K562 (cell line): ENCODE measurements around the gene PDE4D. TPM values are rescaled to one million over a fixed set of nuclear protein-coding genes. Genes with fewer than 3 reads are reported as not detected.

Experiments
- ATAC-seq: fragments of 200-7000 bp; cut with Tn5 transposase; 3 replicates; pipeline ENCODE4 v1.9.1; 2020; ENCODE audit warnings: moderate library complexity
- BruUV-seq: library from RNA; stranded (reverse); fragments of 400-500 nt; replicated peaks from 2 replicates; lab custom pipeline; 2021; lab: Mats Ljungman, UMichigan
- CTCF ChIA-PET: fragments of 300-600 bp; formaldehyde crosslinking; extraction: SDS; loops from one replicate; lab custom pipeline; 2021; ENCODE audit warnings: low intra/inter-chr PET ratio; lab: Yijun Ruan, JAX
- POLR2A ChIA-PET: fragments of 300-600, 350-650 bp; sonication (Branson Sonifier 250); formaldehyde crosslinking; extraction: SDS; loops from one replicate; lab custom pipeline; 2021; ENCODE audit warnings: antibody characterized with exemption, inconsistent platforms; lab: Yijun Ruan, JAX
- DNase-seq, 4 experiments: peaks; one replicate each; pipeline versions ENCODE4 v3.0.0 to v3.0.0-alpha.2; 2011 to 2018; ENCODE audit warnings: low spot score in 3 of 4, mixed read lengths in 3 of 4; ENCODE audit errors: extremely low read depth in 1 of 4
- FAIRE-seq: peaks from 2 replicates; lab custom pipeline; 2011; peaks lifted over from hg19 to GRCh38; lab: Jason Lieb, UNC
- H2AFZ ChIP-seq: 2 replicates; pipeline ENCODE4 v1.6.0; 2011; ENCODE audit warnings: low read depth, low read length, control low read depth, inconsistent platforms
- H3K27ac ChIP-seq: fragments of 200-600 bp; 3 replicates; pipeline ENCODE4 v1.8.0; 2011; ENCODE audit warnings: low read depth, mild to moderate bottlenecking, control low read depth, inconsistent platforms, low read length, moderate library complexity, mixed read lengths; ENCODE audit errors: extremely low read depth
- H3K27me3 ChIP-seq, 2 experiments: fragments of 300-600 bp in 1 of 2; 2 replicates in 1 of 2; 3 replicates in 1 of 2; pipeline versions ENCODE4 v1.6.0 to v1.8.0; 2011; ENCODE audit warnings: inconsistent platforms in 2 of 2, low read length in 2 of 2, mild to moderate bottlenecking in 1 of 2, mixed read lengths in 1 of 2, moderate library complexity in 1 of 2; ENCODE audit not compliant: control insufficient read depth in 2 of 2, insufficient read depth in 2 of 2
- H3K36me3 ChIP-seq: fragments of 300-600 bp; 3 replicates; pipeline ENCODE4 v1.8.0; 2011; ENCODE audit warnings: mild to moderate bottlenecking, low read length, inconsistent platforms; ENCODE audit not compliant: control insufficient read depth, insufficient read depth
- H3K4me1 ChIP-seq, 2 experiments: fragments of 200-600 bp in 1 of 2; replicated peaks in 1 of 2; 2 replicates in 1 of 2; 3 replicates in 1 of 2; pipeline versions ENCODE4 v1.5.1 to v1.8.0; 2011; ENCODE audit warnings: inconsistent platforms in 2 of 2, low read length in 2 of 2, mild to moderate bottlenecking in 1 of 2, mixed read lengths in 1 of 2, moderate library complexity in 1 of 2; ENCODE audit not compliant: control insufficient read depth in 2 of 2, insufficient read depth in 2 of 2
- H3K4me2 ChIP-seq: 2 replicates; pipeline ENCODE4 v1.6.1; 2011; ENCODE audit warnings: low read length, control low read depth, inconsistent platforms, mixed read lengths; ENCODE audit not compliant: insufficient read depth
- H3K4me3 ChIP-seq: fragments of 200-600 bp; sonication (generic), shearing (Covaris generic); 2 replicates; pipeline ENCODE4 v1.5.1; 2016; ENCODE audit warnings: control low read depth, inconsistent platforms
- H3K79me2 ChIP-seq: fragments of 200-600 bp; 3 replicates; pipeline ENCODE4 v1.8.0; 2011; ENCODE audit warnings: low read length, inconsistent platforms; ENCODE audit not compliant: control insufficient read depth, insufficient read depth
- H3K9ac ChIP-seq, 2 experiments: 2 replicates each; pipeline versions ENCODE4 v1.6.0 to v1.6.1; 2011; ENCODE audit warnings: low read depth in 2 of 2, low read length in 2 of 2, control low read depth in 1 of 2, inconsistent platforms in 1 of 2, mild to moderate bottlenecking in 1 of 2, mixed read lengths in 1 of 2; ENCODE audit not compliant: insufficient read depth in 1 of 2
- H3K9me1 ChIP-seq: one replicate; pipeline ENCODE4 v1.6.0; 2011; ENCODE audit warnings: inconsistent platforms, mild to moderate bottlenecking, low read length, moderate library complexity; ENCODE audit not compliant: control insufficient read depth, insufficient read depth
- H3K9me3 ChIP-seq: replicated peaks from 2 replicates; pipeline ENCODE4 v1.5.1; 2011; ENCODE audit warnings: low read depth, low read length, inconsistent platforms; ENCODE audit not compliant: control insufficient read depth, insufficient read depth
- H4K20me1 ChIP-seq: replicated peaks from 2 replicates; pipeline ENCODE4 v1.6.1; 2011; ENCODE audit warnings: low read length, inconsistent platforms, mixed read lengths; ENCODE audit not compliant: control insufficient read depth, insufficient read depth
- CAMTA2 ChIP-seq: fragments of 250-450 bp; sonication (Bioruptor Pico); conservative IDR thresholded peaks from 2 replicates; pipeline ENCODE4 v1.5.1; 2022
- CEBPG ChIP-seq, 3 experiments: fragments of 200-800 bp in 1 of 3; sonication (Bioruptor generic) in 1 of 3; sonication (generic) in 1 of 3; formaldehyde crosslinking in 1 of 3; IDR thresholded peaks in 2 of 3; conservative IDR thresholded peaks in 1 of 3; 2 replicates each; pipeline versions ENCODE4 v1.6.1 to v1.8.0; 2016 to 2022; ENCODE audit warnings: missing compliant biosample characterization in 2 of 3, missing genetic modification characterization in 2 of 3, mild to moderate bottlenecking in 1 of 3, missing genetic modification reagents in 1 of 3
- ETV1 ChIP-seq: fragments of 450-650 bp; conservative IDR thresholded peaks from 2 replicates; pipeline ENCODE4 v1.6.1; 2016; ENCODE audit warnings: missing genetic modification characterization, control low read depth, low read depth, missing compliant biosample characterization
- FOXO4 ChIP-seq: fragments of 450-650 bp; formaldehyde crosslinking; IDR thresholded peaks from 2 replicates; pipeline ENCODE4 v1.4.0; 2020; ENCODE audit warnings: mild to moderate bottlenecking, moderate library complexity
- FUS ChIP-seq: fragments of 200-400 bp; formaldehyde crosslinking; optimal IDR thresholded peaks from 2 replicates; pipeline ENCODE3; 2017; ENCODE audit warnings: low read depth, low read length
- GABPA ChIP-seq: fragments of 200-800 bp; sonication (Bioruptor generic); conservative IDR thresholded peaks from 2 replicates; pipeline ENCODE4 v1.6.1; 2016; ENCODE audit warnings: low read depth, missing genetic modification characterization, missing compliant biosample characterization
- GATAD2B ChIP-seq: fragments of 450-650 bp; IDR thresholded peaks from 2 replicates; pipeline ENCODE4 v1.6.1; 2017; ENCODE audit warnings: mild to moderate bottlenecking, borderline replicate concordance
- LEF1 ChIP-seq: fragments of 450-650 bp; IDR thresholded peaks from 2 replicates; pipeline ENCODE4 v1.6.1; 2016; ENCODE audit warnings: mild to moderate bottlenecking
- PHB2 ChIP-seq: fragments of 450-650 bp; IDR thresholded peaks from 2 replicates; pipeline ENCODE4 v1.6.1; 2017; ENCODE audit warnings: low read depth
- PTRF ChIP-seq: fragments of 450-650 bp; IDR thresholded peaks from 2 replicates; pipeline ENCODE4 v1.6.1; 2016; ENCODE audit warnings: mild to moderate bottlenecking, missing genetic modification characterization, missing compliant biosample characterization
- SMARCE1 ChIP-seq: fragments of 450-650 bp; IDR thresholded peaks from 2 replicates; pipeline ENCODE4 v1.7.1; 2016; ENCODE audit warnings: mild to moderate bottlenecking
- TBL1XR1 ChIP-seq, 2 experiments: IDR thresholded peaks; 2 replicates each; pipeline ENCODE4 v1.6.1; 2012; ENCODE audit warnings: improper control_type of control experiment in 2 of 2, low read length in 2 of 2, mild to moderate bottlenecking in 1 of 2
- TRIM24 ChIP-seq, 2 experiments: fragments of 450-650 bp; IDR thresholded peaks; 2 replicates each; pipeline ENCODE4 v1.6.1; 2016
- ZNF431 ChIP-seq: sonication (generic); formaldehyde crosslinking; IDR thresholded peaks from 2 replicates; pipeline ENCODE4 v1.8.0; 2022; ENCODE audit warnings: mild to moderate bottlenecking, missing genetic modification reagents
- WGBS: fragments of 100-300 bp; shearing (Covaris generic); methylation state at CpG from one replicate; pipeline ENCODE4 v1.1.6; 2016; ENCODE audit warnings: low coverage, mixed read lengths; ENCODE audit not compliant: insufficient coverage; ENCODE audit errors: missing lambda C conversion rate; 5-methylcytosine and 5-hydroxymethylcytosine counted together
- in situ Hi-C: fragments of 300-500 bp; cut with MboI; formaldehyde crosslinking; loops from 4 replicates; pipeline ENCODE4 v1.15.0; 2018; ENCODE audit warnings: inconsistent platforms, mixed read lengths
- intact Hi-C: fragments of 100-400 bp; cut with micrococcal nuclease; formaldehyde crosslinking; loops from 2 replicates; pipeline ENCODE4 v1.14.2; 2022
- polyA plus RNA-seq, 8 experiments: library from polyadenylated mRNA; depleted of rRNA in 4 of 8; stranded (reverse) in 5 of 8; unstranded in 3 of 8; fragments of >200 nt; fragmentation: Nextera tagmentation in 2 of 8; fragmentation: Illumina TruSeq in 1 of 8; extraction: Ambion mirVana in 2 of 8; extraction: Trizol in 1 of 8; gene quantifications; 2 replicates each; pipeline versions ENCODE4 v1.2.1 to v1.2.3, GENCODE V29; 2011 to 2014; ENCODE audit warnings: inconsistent platforms in 1 of 8, missing spikeins in 1 of 8
- total RNA-seq, 7 experiments: library from RNA; depleted of rRNA in 6 of 7; stranded (reverse); fragments of >200 nt in 6 of 7; fragmentation: Illumina TruSeq in 2 of 7; extraction: Trizol in 2 of 7; gene quantifications; 2 replicates each; pipeline versions ENCODE4 v1.2.1 to v1.2.3, GENCODE V29; 2011 to 2021; ENCODE audit warnings: low replicate concordance in 1 of 7
- TF ChIP-seq, protein P1 (sequence below): sonication (generic); formaldehyde crosslinking; IDR thresholded peaks from 2 replicates; pipeline ENCODE4 v1.9.0; 2022; ENCODE audit warnings: mild to moderate bottlenecking, missing genetic modification reagents

The PDE4D gene
- total and polyA plus RNA-seq, 9 of the 15 experiments (the other 6 are each of a cell fraction or from before 2014, with no cell fraction given): 0.04 to 0.46 (median 0.13) TPM

DNA sequence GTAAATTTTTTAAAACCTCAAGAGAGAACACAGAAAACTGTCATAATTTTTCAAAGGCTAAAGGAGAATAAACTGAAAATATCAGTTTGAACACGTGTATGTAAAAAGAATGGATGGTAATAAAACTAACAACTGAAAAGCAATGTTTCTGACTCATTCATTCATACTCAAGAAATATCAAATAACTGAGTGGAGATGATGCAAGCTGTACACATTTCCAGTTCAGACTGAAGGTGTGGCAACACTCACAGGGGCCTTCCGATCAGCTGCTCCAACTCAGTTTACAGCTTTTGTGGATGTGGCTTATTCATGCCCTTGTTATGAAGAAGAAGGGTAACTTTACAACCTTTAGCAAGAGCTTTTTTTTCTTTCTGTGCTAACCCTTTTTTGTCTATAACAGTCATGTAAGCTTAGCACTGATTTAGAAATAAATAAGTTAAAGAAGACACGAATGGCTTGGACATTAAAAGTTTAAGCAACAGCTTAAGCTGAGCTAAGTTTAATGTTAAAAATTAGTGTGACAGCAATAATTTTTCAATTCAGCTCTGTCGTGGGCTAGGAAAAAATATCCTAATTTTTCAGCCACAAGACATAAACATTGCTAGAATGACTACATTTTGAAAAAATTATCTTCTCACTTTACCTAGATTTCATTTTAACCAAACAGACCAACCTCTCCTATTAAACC lies 857.1 kb downstream of the PDE4D start:
- POLR2A ChIA-PET: no interaction called here
- Histone ChIP-seq H3K36me3 (no peaks in the 10 kb centered on the region), H3K9me1 (no peaks in the 10 kb centered on the region), H2AFZ (no peak overlapping the region), H3K79me2 (no peaks in the 10 kb centered on the region), H3K4me1 (peaks cover 0 to 11% of the 10 kb centered on the region in 2 experiments; a peak in 2 of 5 replicates), H3K27ac (no peak overlapping the region), H3K4me2 (no peak overlapping the region), H3K27me3 (peaks cover 11 to 16% of the 10 kb centered on the region in 2 experiments; a peak in 4 of 5 replicates), H3K9me3 (no peaks in the 10 kb centered on the region), H3K4me3 (no peak overlapping the region), H3K9ac (no peak overlapping the region), H4K20me1 (no peaks in the 10 kb centered on the region)
- no peak for TF ChIP-seq CEBPG (CRISPR knock-in tag; IDR thresholded peaks at IDR 0.05)
- peak in 1 of 2 experiments; percentile 10; a peak in 1 of 4 replicates for TF ChIP-seq CEBPG (tag; conservative IDR thresholded peaks at IDR 0.05 in 1 of 2, IDR thresholded peaks at IDR 0.05 in 1 of 2)
- no peak for TF ChIP-seq PHB2
- FAIRE-seq (no peak), DNase-seq (no peak), ATAC-seq (no peak)
- BruUV-seq: no TSS peak
- 2% methylated on average over 4 of the region's 4 CpGs for WGBS
- CTCF ChIA-PET: no interaction called here
- in situ Hi-C loops (no loop called here), intact Hi-C loops (loop anchor here (10.0 kb wide), 1 partner anchor 138 kb away; no protein-coding TSS in a partner anchor)

DNA sequence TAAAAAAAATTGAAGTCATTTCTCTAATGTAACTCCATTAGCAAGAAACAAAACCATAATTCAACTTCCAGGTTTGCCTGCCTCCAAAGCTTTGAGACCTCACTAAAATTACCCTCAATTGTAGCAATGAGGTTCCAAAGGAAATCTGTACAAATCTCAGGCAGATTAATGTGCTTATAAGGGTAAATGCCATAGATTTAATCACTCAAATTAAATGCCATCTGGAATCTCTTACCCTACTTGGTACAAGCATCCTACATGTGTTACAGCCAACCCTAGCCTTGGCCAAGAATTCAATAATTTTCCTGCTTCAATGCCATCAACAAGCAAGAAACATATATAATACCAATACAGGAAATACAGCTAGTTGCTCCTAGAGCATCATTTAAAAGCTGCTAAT lies 857.8 kb downstream of the PDE4D start:
- no peaks in the 10 kb centered on the region for H3K79me2 ChIP-seq
- no peak overlapping the region for H3K9ac ChIP-seq
- no peak for ATAC-seq
- intact Hi-C loops (loop anchor here (10.0 kb wide), 1 partner anchor 139 kb away; no protein-coding TSS in a partner anchor), in situ Hi-C loops (no loop called here)
- no peaks in the 10 kb centered on the region for H3K9me3 ChIP-seq
- peaks cover 0 to 11% of the 10 kb centered on the region in 2 experiments; a peak in 2 of 5 replicates for H3K4me1 ChIP-seq
- no peak for DNase-seq
- POLR2A ChIA-PET: no interaction called here
- H3K4me2 ChIP-seq: no peak overlapping the region
- H3K36me3 ChIP-seq: no peaks in the 10 kb centered on the region
- H4K20me1 ChIP-seq: no peaks in the 10 kb centered on the region
- no peak for FAIRE-seq
- H3K27me3 ChIP-seq: peaks cover 11 to 16% of the 10 kb centered on the region in 2 experiments; a peak in 4 of 5 replicates
- H3K9me1 ChIP-seq: no peaks in the 10 kb centered on the region
- H3K4me3 ChIP-seq: no peak overlapping the region
- CTCF ChIA-PET: no interaction called here
- H2AFZ ChIP-seq: no peak overlapping the region
- BruUV-seq: no TSS peak
- H3K27ac ChIP-seq: no peak overlapping the region
- TF ChIP-seq FUS (no peak), GABPA (tag) (no peak), ZNF431 (CRISPR knock-in tag) (no peak), LEF1 (no peak), TBL1XR1 (IDR thresholded peaks at IDR 0.05; ENCODE audit: low read length in 2 of 2) (no peak), SMARCE1 (no peak), CAMTA2 (CRISPR knock-in tag) (no peak), ETV1 (tag) (no peak), GATAD2B (no peak), PTRF (tag) (no peak), TRIM24 (IDR thresholded peaks at IDR 0.05) (no peak), FOXO4 (no peak)
- TF ChIP-seq, protein P1, sequence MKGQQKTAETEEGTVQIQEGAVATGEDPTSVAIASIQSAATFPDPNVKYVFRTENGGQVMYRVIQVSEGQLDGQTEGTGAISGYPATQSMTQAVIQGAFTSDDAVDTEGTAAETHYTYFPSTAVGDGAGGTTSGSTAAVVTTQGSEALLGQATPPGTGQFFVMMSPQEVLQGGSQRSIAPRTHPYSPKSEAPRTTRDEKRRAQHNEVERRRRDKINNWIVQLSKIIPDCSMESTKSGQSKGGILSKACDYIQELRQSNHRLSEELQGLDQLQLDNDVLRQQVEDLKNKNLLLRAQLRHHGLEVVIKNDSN (CRISPR knock-in tag): no peak
